CD8-positive, alpha-beta memory T cell (primary cell): Measurements from ENCODE around the gene HDGFL3. TPM values are rescaled to one million over a fixed set of nuclear protein-coding genes. Genes with fewer than 3 reads are reported as not detected.

ENCODE experiments used
- CTCF ChIA-PET: fragments of 350-600 bp; sonication (Branson Sonifier 250); formaldehyde crosslinking; loops from one replicate; lab custom pipeline; 2021; ENCODE audit warnings: antibody characterized with exemption; lab: Charles Lee
- POLR2A ChIA-PET: fragments of 350-600 bp; sonication (Branson Sonifier 250); formaldehyde crosslinking; loops from one replicate; lab custom pipeline; 2021; ENCODE audit warnings: antibody characterized with exemption; lab: Charles Lee
- DNase-seq, 5 donors: peaks; one replicate each; pipeline versions ENCODE4 v3.0.0 to v3.0.0-alpha.2; 2020 to 2022; ENCODE audit warnings: mixed read lengths in 1 of 5
- H3K27ac ChIP-seq: one replicate; pipeline ENCODE4 v1.7.0; 2013; ENCODE audit warnings: low read depth, mild to moderate bottlenecking, low read length, moderate library complexity
- H3K27me3 ChIP-seq: 2 replicates; pipeline ENCODE4 v1.7.0; 2013; ENCODE audit warnings: low read length, mild to moderate bottlenecking; ENCODE audit not compliant: insufficient read depth, poor library complexity, severe bottlenecking
- H3K36me3 ChIP-seq: 2 replicates; pipeline ENCODE4 v1.7.0; 2013; ENCODE audit warnings: mild to moderate bottlenecking, low read length, moderate library complexity; ENCODE audit not compliant: insufficient read depth
- H3K4me1 ChIP-seq: 2 replicates; pipeline ENCODE4 v1.7.0; 2013; ENCODE audit warnings: mild to moderate bottlenecking, low read length, moderate library complexity; ENCODE audit not compliant: insufficient read depth
- H3K4me3 ChIP-seq: 2 replicates; pipeline ENCODE4 v1.7.0; 2013; ENCODE audit warnings: mild to moderate bottlenecking, low read length
- H3K9me3 ChIP-seq: 2 replicates; pipeline ENCODE4 v1.7.0; 2013; ENCODE audit warnings: mild to moderate bottlenecking, low read length
- H3K27ac Mint-ChIP-seq, 8 donors: one replicate each; pipeline ENCODE4 v1.8.0; 2020 to 2021; ENCODE audit warnings: mixed read lengths in 8 of 8, mild to moderate bottlenecking in 6 of 8, inconsistent platforms in 3 of 8, moderate library complexity in 3 of 8
- H3K27me3 Mint-ChIP-seq, 2 donors: one replicate each; pipeline ENCODE4 v1.8.0; 2020 to 2021; ENCODE audit warnings: mixed read lengths in 2 of 2, mild to moderate bottlenecking in 1 of 2, moderate library complexity in 1 of 2
- H3K36me3 Mint-ChIP-seq, 3 donors: one replicate each; pipeline ENCODE4 v1.8.0; 2020 to 2021; ENCODE audit warnings: mixed read lengths in 3 of 3, inconsistent platforms in 1 of 3, mild to moderate bottlenecking in 1 of 3
- H3K4me1 Mint-ChIP-seq, 3 donors: one replicate each; pipeline ENCODE4 v1.8.0; 2020 to 2021; ENCODE audit warnings: mixed read lengths in 3 of 3, inconsistent platforms in 1 of 3, mild to moderate bottlenecking in 1 of 3
- H3K4me3 Mint-ChIP-seq, 7 donors: one replicate each; pipeline ENCODE4 v1.8.0; 2020 to 2021; ENCODE audit warnings: mixed read lengths in 7 of 7, mild to moderate bottlenecking in 6 of 7, moderate library complexity in 4 of 7, inconsistent platforms in 2 of 7
- H3K9me3 Mint-ChIP-seq, 5 donors: one replicate each; pipeline ENCODE4 v1.8.0; 2020 to 2022; ENCODE audit warnings: mixed read lengths in 5 of 5, mild to moderate bottlenecking in 3 of 5, moderate library complexity in 2 of 5, inconsistent platforms in 1 of 5
- polyA plus RNA-seq: library from polyadenylated mRNA; unstranded; fragments of 300-500 nt; fragmentation: Illumina TruSeq; gene quantifications from one replicate; pipeline ENCODE4 v1.2.3, GENCODE V29; 2021
- total RNA-seq, 2 experiments: library from RNA; stranded (reverse); gene quantifications; one replicate each; pipeline ENCODE4 v1.2.3, GENCODE V29; 2021

HDGFL3 gene
- total and polyA plus RNA-seq, 3 experiments from 2014 or later, result 3.5 to 9.8 (median 7.7) TPM

DNA sequence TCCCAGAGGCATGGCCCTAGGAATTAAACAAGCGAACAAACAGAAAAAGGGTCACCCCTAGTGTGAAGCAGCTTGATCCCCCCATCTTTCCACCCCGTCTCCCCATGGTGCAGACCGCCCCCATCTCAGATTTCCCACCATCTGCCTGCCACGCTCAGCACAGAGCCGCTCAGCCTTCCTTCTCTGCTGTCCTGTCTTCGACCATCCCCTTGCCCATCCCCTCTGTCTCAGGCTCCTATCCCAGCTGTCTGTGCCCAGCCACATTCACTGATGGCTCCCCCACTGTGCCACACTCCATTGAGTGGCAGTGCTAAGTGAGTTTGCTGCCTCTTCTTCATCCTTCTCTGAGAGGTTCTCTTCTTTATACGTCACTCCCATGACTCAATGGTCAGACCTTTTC, 128.9 kb downstream of the HDGFL3 start:
- POLR2A ChIA-PET, result no interaction called here
- CTCF ChIA-PET, result no interaction called here
- peaks cover 0 to 10% (median 0%) of the 10 kb centered on the region in 3 donors for H3K36me3 Mint-ChIP-seq

More for the DNA sequence above, 128.9 kb downstream of the HDGFL3 start:
- no peaks in the 10 kb centered on the region for H3K9me3 ChIP-seq
- H3K27me3 ChIP-seq, result no peaks in the 10 kb centered on the region
- no peak overlapping the region for H3K27ac ChIP-seq
- no peak overlapping the region for H3K27ac Mint-ChIP-seq
- peaks cover 16 to 61% of the 10 kb centered on the region in 2 donors for H3K27me3 Mint-ChIP-seq
- no peaks in the 10 kb centered on the region for H3K36me3 ChIP-seq
- H3K4me1 ChIP-seq, result no peaks in the 10 kb centered on the region
- peaks cover 4 to 12% (median 7%) of the 10 kb centered on the region in 5 donors for H3K9me3 Mint-ChIP-seq
- no peak for DNase-seq
- H3K4me3 Mint-ChIP-seq, result no peak overlapping the region
- peaks cover 3 to 6% (median 5%) of the 10 kb centered on the region in 3 donors for H3K4me1 Mint-ChIP-seq
- H3K4me3 ChIP-seq, result no peak overlapping the region

Other genes with a start within 250 kb of the HDGFL3 start
- gene RAMAC, start 221.6 kb downstream of the HDGFL3 start, total RNA-seq, result 10 to 100 TPM; 27.7 to 29.6 TPM
- 32.8 TPM for gene RAMAC, start 221.6 kb downstream of the HDGFL3 start, polyA plus RNA-seq
- 10 to 100 TPM; 34.2 to 36.6 TPM for gene C15orf40, start 196.2 kb downstream of the HDGFL3 start, total RNA-seq
- 58.1 TPM for gene C15orf40, start 196.2 kb downstream of the HDGFL3 start, polyA plus RNA-seq
- gene BTBD1, start 140.6 kb downstream of the HDGFL3 start, total RNA-seq, result 10 to 100 TPM; 55.5 to 57.7 TPM
- 47.4 TPM for gene BTBD1, start 140.6 kb downstream of the HDGFL3 start, polyA plus RNA-seq
- gene TM6SF1, start 100.2 kb downstream of the HDGFL3 start, total RNA-seq, result under 1 TPM; 0.55 to 0.78 TPM
- 0.26 TPM for gene TM6SF1, start 100.2 kb downstream of the HDGFL3 start, polyA plus RNA-seq
- gene BNC1, start 76.8 kb upstream of the HDGFL3 start, total RNA-seq, result not detected
- not detected for gene BNC1, start 76.8 kb upstream of the HDGFL3 start, polyA plus RNA-seq
- gene SH3GL3, start 239.5 kb upstream of the HDGFL3 start, total RNA-seq, result not detected
- gene SH3GL3, start 239.5 kb upstream of the HDGFL3 start, polyA plus RNA-seq, result not detected